ENCODE measurements around the gene RAD50. TPM values are rescaled to one million over a fixed set of nuclear protein-coding genes. Genes with fewer than 3 reads are reported as not detected.
"Not testable (repeated sequence)": the region's sequence is repeated elsewhere in the genome, so short reads cannot be mapped to it uniquely, and the experiment has no call there.

RAD50 gene
- polyA plus RNA-seq, 1 experiment = 9.7 TPM

GRCh38 chr5:132546108-132546507 lies 10.7 kb upstream of the RAD50 start:
- POLR2A ChIA-PET = no interaction called here

GRCh38 chr5:132547269-132547668 lies 9.5 kb upstream of the RAD50 start:
- POLR2A ChIA-PET = no interaction called here
- Histone ChIP-seq H3K4me3 (ENCODE audit: low read depth, low read length) (no peak overlapping the region), H3K36me3 (ENCODE audit: control insufficient read depth, insufficient read depth, low read length) (no peaks in the 10 kb centered on the region), H3K27me3 (ENCODE audit: control insufficient read depth, insufficient read depth, low read length) (peaks cover 10% of the 10 kb centered on the region)
- CTCF ChIA-PET = interaction anchor here (1.7 to 2.0 kb wide), 2 partner anchors 11 to 20 kb away, joined by 4 read pairs; no protein-coding TSS in a partner anchor
- DNase-seq (ENCODE audit: low read depth) = no peak
- TF ChIP-seq CTCF (IDR thresholded peaks at IDR 0.05; ENCODE audit: insufficient read depth, low read depth, low read length) = no peak

More at GRCh38 chr5:132546108-132546507, 10.7 kb upstream of the RAD50 start:
- Histone ChIP-seq H3K36me3 (ENCODE audit: control insufficient read depth, insufficient read depth, low read length) (no peaks in the 10 kb centered on the region), H3K4me3 (ENCODE audit: low read depth, low read length) (no peak overlapping the region), H3K27me3 (ENCODE audit: control insufficient read depth, insufficient read depth, low read length) (peaks cover 8% of the 10 kb centered on the region)
- CTCF ChIA-PET = interaction anchor here (0.7 to 2.0 kb wide), 3 partner anchors 10 to 159 kb away, joined by 3 to 4 read pairs (median 4); no protein-coding TSS in a partner anchor
- no peak for TF ChIP-seq CTCF (IDR thresholded peaks at IDR 0.05; ENCODE audit: insufficient read depth, low read depth, low read length)
- DNase-seq (ENCODE audit: low read depth) = no peak

- DNase-seq (ENCODE audit: low read depth); H3K36me3 ChIP-seq (ENCODE audit: control insufficient read depth, insufficient read depth, low read length); H3K27me3 ChIP-seq (ENCODE audit: control insufficient read depth, insufficient read depth, low read length); H3K4me3 ChIP-seq (ENCODE audit: low read depth, low read length); POLR2A ChIA-PET: not testable (repeated sequence)
- CTCF ChIA-PET = interaction anchor here (0.5 to 1.0 kb wide), 2 partner anchors 13 to 19 kb away, joined by 3 read pairs; no protein-coding TSS in a partner anchor
Observed at GRCh38 chr5:132548834-132549233, 7.9 kb upstream of the RAD50 start.

- no peak for DNase-seq (ENCODE audit: low read depth)
- ChIA-PET POLR2A (no interaction called here), CTCF (no interaction called here)
- TF ChIP-seq CTCF (IDR thresholded peaks at IDR 0.05; ENCODE audit: insufficient read depth, low read depth, low read length) = no peak
- Histone ChIP-seq H3K27me3 (ENCODE audit: control insufficient read depth, insufficient read depth, low read length) (peaks cover 6% of the 10 kb centered on the region), H3K36me3 (ENCODE audit: control insufficient read depth, insufficient read depth, low read length) (no peaks in the 10 kb centered on the region), H3K4me3 (ENCODE audit: low read depth, low read length) (no peak overlapping the region)
Observed at GRCh38 chr5:132549576-132549975, 7.2 kb upstream of the RAD50 start.

GRCh38 chr5:132556153-132556762 lies 519 bp upstream of the RAD50 start:
- Histone ChIP-seq H3K36me3 (ENCODE audit: control insufficient read depth, insufficient read depth, low read length) (peaks cover 2% of the 10 kb centered on the region), H3K4me3 (ENCODE audit: low read depth, low read length) (peak overlapping the region; percentile 79), H3K27me3 (ENCODE audit: control insufficient read depth, insufficient read depth, low read length) (peaks cover under 1% of the 10 kb centered on the region; the same call in 1 of the 2 replicates)
- no peak for TF ChIP-seq CTCF (IDR thresholded peaks at IDR 0.05; ENCODE audit: insufficient read depth, low read depth, low read length)
- no peak for DNase-seq (ENCODE audit: low read depth)
- POLR2A ChIA-PET = no interaction called here
- CTCF ChIA-PET = interaction anchor here (0.7 to 1.7 kb wide), 2 partner anchors 29 to 53 kb away, joined by 3 to 6 read pairs; no protein-coding TSS in a partner anchor
